Measurements from ENCODE around the gene SMARCC1. TPM values are rescaled to one million over a fixed set of nuclear protein-coding genes. Genes with fewer than 3 reads are reported as not detected.
"Not testable (repeated sequence)": the region's sequence is repeated elsewhere in the genome, so short reads cannot be mapped to it uniquely, and the experiment has no call there.

The SMARCC1 gene
- total RNA-seq = 10 to 100 TPM; 82.5 to 84.5 TPM

DNA sequence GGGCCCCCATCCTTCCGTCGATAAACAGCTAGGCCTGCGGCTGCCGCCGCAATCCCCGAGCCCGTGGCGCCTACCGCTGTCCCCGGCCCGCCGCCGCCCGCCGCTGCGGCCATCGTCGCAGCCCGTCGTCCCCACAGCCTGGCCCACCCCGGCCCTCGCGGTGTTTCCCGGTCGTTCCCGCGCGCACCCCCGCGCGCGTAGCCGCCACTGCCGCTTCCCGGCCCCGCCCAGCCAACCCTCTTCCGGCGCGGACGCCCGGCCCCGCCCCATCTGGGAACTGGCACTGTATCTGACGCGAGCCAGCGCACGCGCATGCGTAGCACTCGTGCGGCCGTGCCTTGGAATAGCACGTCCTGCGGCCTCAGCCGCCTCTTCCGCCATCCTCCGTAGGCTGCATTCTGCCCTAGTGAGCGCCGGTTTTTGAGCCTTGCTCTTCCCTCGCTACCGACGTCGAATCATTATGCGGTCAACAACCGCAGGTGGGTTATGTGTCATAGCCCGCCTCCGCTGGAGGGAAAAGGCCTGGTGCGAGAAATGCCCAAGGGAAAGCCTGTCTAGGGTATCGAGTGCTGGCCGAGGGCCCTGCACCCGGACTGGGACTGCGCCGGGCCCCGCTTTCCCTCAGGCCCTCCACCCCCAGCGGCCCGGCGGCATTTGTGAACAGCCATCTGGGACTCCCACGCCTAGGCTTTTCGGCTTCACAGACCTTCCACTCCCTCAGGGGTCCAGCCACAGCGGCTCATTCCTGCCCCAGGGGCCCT, at the start of gene SMARCC1:
SMARCC1 (minus strand) TSS at position 209 of the 761 bp plus-strand sequence; CDS start at position 113, 96 bp downstream.
- CTCF ChIA-PET = interaction anchor here (1.2 kb wide), 1 partner anchor 360 kb away, joined by 4 read pairs; no protein-coding TSS in a partner anchor
- peaks cover 21% of the 10 kb centered on the region for H3K4me1 Mint-ChIP-seq (ENCODE audit: low read depth)
- DNase-seq = peak; percentile 99
- H3K9me3 Mint-ChIP-seq = no peaks in the 10 kb centered on the region
- H3K36me3 Mint-ChIP-seq (ENCODE audit: low read depth) = peaks cover 7% of the 10 kb centered on the region
- no peaks in the 10 kb centered on the region for H3K27me3 Mint-ChIP-seq (ENCODE audit: low read depth)
- H3K27ac Mint-ChIP-seq = peak within 1 kb of the TSS; percentile 92
- intact Hi-C loops (cut with micrococcal nuclease) = loop anchor here (1.0 to 10.0 kb wide), 8 partner anchors 21 to 805 kb away; partner anchors contain the start of genes CCDC12, DHX30, ELP6 and KIF9
- peak within 1 kb of the TSS; percentile 95 for H3K4me3 Mint-ChIP-seq

- H3K4me3 Mint-ChIP-seq; H3K27me3 Mint-ChIP-seq (ENCODE audit: low read depth); H3K9me3 Mint-ChIP-seq; DNase-seq; CTCF ChIA-PET: not testable (repeated sequence)
- intact Hi-C loops (cut with micrococcal nuclease) = loop anchor here (10.0 kb wide), 1 partner anchor 415 kb away; the partner anchor contains the start of gene ZNF589
- H3K27ac Mint-ChIP-seq = peak overlapping the region; percentile 41
- H3K36me3 Mint-ChIP-seq (ENCODE audit: low read depth) = peaks cover 45% of the 10 kb centered on the region
- peaks cover 34% of the 10 kb centered on the region for H3K4me1 Mint-ChIP-seq (ENCODE audit: low read depth)
Observed at GRCh38 chr3:47829482-47829881, 47.8 kb upstream of the SMARCC1 start.

DNA sequence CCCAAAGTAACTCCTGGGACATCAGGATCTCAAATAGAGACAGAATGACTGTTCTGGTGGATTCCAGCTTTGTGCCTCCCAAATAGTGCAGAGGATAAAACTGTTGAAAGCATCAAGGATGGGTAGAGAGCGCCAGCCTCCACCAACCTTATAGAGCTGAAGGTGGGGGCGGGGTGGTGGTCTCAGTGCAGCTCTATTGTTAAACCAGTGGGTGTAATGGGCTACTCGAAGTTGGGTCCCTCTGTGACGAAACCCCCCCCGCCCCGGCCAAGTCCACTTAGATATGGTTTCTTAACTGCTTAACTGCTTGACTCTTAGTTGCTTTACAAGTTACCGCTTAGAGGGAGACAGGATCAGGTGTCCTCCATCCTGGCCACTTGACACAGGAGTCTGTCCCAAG, 43.9 kb upstream of the SMARCC1 start:
- Mint-ChIP-seq H3K36me3 (ENCODE audit: low read depth) (peaks cover 36% of the 10 kb centered on the region), H3K27me3 (ENCODE audit: low read depth) (no peaks in the 10 kb centered on the region), H3K4me3 (peak overlapping the region; percentile 86), H3K27ac (peak overlapping the region; percentile 84), H3K4me1 (ENCODE audit: low read depth) (peaks cover 34% of the 10 kb centered on the region), H3K9me3 (peaks cover 4% of the 10 kb centered on the region)
- CTCF ChIA-PET = interaction anchor here (0.5 to 2.7 kb wide), 17 partner anchors 9 to 1716 kb away, joined by 3 to 25 read pairs (median 6); partner anchors contain the start of gene DHX30
- DNase-seq = no peak
- intact Hi-C loops (cut with micrococcal nuclease) = loop anchor here (1.0 to 10.0 kb wide), 3 partner anchors 22 to 419 kb away; partner anchors contain the start of genes DHX30 and ZNF589

- intact Hi-C loops (cut with micrococcal nuclease) = loop anchor here (1.0 to 10.0 kb wide), 6 partner anchors 22 to 420 kb away; partner anchors contain the start of genes DHX30 and ZNF589
- Mint-ChIP-seq H3K4me1 (ENCODE audit: low read depth) (peaks cover 34% of the 10 kb centered on the region), H3K36me3 (ENCODE audit: low read depth) (peaks cover 33% of the 10 kb centered on the region), H3K9me3 (peaks cover 4% of the 10 kb centered on the region), H3K27me3 (ENCODE audit: low read depth) (no peaks in the 10 kb centered on the region), H3K27ac (peak overlapping the region; percentile 84), H3K4me3 (peak overlapping the region; percentile 86)
- CTCF ChIA-PET = interaction anchor here (0.5 to 2.7 kb wide), 26 partner anchors 8 to 1716 kb away, joined by 3 to 25 read pairs (median 4); partner anchors contain the start of gene DHX30
- DNase-seq = peak; percentile 77
Observed at GRCh38 chr3:47824541-47825473, 43.1 kb upstream of the SMARCC1 start.

GRCh38 chr3:47817609-47818008, 35.9 kb upstream of the SMARCC1 start:
- peaks cover 12% of the 10 kb centered on the region for H3K36me3 Mint-ChIP-seq (ENCODE audit: low read depth)
- CTCF ChIA-PET = interaction anchor here (0.8 to 2.3 kb wide), 2 partner anchors 7 to 296 kb away, joined by 3 to 9 read pairs; no protein-coding TSS in a partner anchor
- no peaks in the 10 kb centered on the region for H3K27me3 Mint-ChIP-seq (ENCODE audit: low read depth)
- no peak overlapping the region for H3K27ac Mint-ChIP-seq
- intact Hi-C loops (cut with micrococcal nuclease) = no loop called here
- no peak for DNase-seq
- peaks cover 4% of the 10 kb centered on the region for H3K9me3 Mint-ChIP-seq
- no peak overlapping the region for H3K4me3 Mint-ChIP-seq
- H3K4me1 Mint-ChIP-seq (ENCODE audit: low read depth) = no peaks in the 10 kb centered on the region

GRCh38 chr3:47813551-47814177, 32.0 kb upstream of the SMARCC1 start:
- no peaks in the 10 kb centered on the region for H3K9me3 Mint-ChIP-seq
- intact Hi-C loops (cut with micrococcal nuclease) = no loop called here
- no peaks in the 10 kb centered on the region for H3K27me3 Mint-ChIP-seq (ENCODE audit: low read depth)
- no peak overlapping the region for H3K27ac Mint-ChIP-seq
- DNase-seq = no peak
- H3K4me3 Mint-ChIP-seq = no peak overlapping the region
- CTCF ChIA-PET = interaction anchor here (1.2 to 2.0 kb wide), 2 partner anchors 10 to 11 kb away, joined by 3 to 5 read pairs; no protein-coding TSS in a partner anchor
- H3K36me3 Mint-ChIP-seq (ENCODE audit: low read depth) = peaks cover 15% of the 10 kb centered on the region
- no peaks in the 10 kb centered on the region for H3K4me1 Mint-ChIP-seq (ENCODE audit: low read depth)

GRCh38 chr3:47804577-47804976, 22.9 kb upstream of the SMARCC1 start:
- Mint-ChIP-seq H3K36me3 (ENCODE audit: low read depth) (peaks cover 9% of the 10 kb centered on the region), H3K27ac (no peak overlapping the region), H3K4me3 (peak overlapping the region; percentile 96), H3K9me3 (no peaks in the 10 kb centered on the region), H3K4me1 (ENCODE audit: low read depth) (peaks cover 21% of the 10 kb centered on the region), H3K27me3 (ENCODE audit: low read depth) (no peaks in the 10 kb centered on the region)
- DNase-seq = no peak
- CTCF ChIA-PET = interaction anchor here (0.6 to 2.6 kb wide), 4 partner anchors 19 to 88 kb away, joined by 3 to 9 read pairs (median 6); no protein-coding TSS in a partner anchor
- intact Hi-C loops (cut with micrococcal nuclease) = loop anchor here (5.0 kb wide), 1 partner anchor 827 kb away; the partner anchor contains the start of genes CCDC12 and NBEAL2

- H3K4me1 Mint-ChIP-seq (ENCODE audit: low read depth) = peaks cover 21% of the 10 kb centered on the region
- CTCF ChIA-PET = interaction anchor here (1.3 to 2.6 kb wide), 2 partner anchors 20 to 22 kb away, joined by 6 to 9 read pairs; no protein-coding TSS in a partner anchor
- DNase-seq = peak; percentile 21
- peak overlapping the region; percentile 92 for H3K27ac Mint-ChIP-seq
- intact Hi-C loops (cut with micrococcal nuclease) = loop anchor here (1.0 to 5.0 kb wide), 6 partner anchors 15 to 826 kb away; partner anchors contain the start of genes CCDC12, ELP6, NBEAL2 and SMARCC1
- peaks cover 9% of the 10 kb centered on the region for H3K36me3 Mint-ChIP-seq (ENCODE audit: low read depth)
- H3K4me3 Mint-ChIP-seq = peak overlapping the region; percentile 96
- no peaks in the 10 kb centered on the region for H3K9me3 Mint-ChIP-seq
- no peaks in the 10 kb centered on the region for H3K27me3 Mint-ChIP-seq (ENCODE audit: low read depth)
Observed at GRCh38 chr3:47803480-47804025, 21.9 kb upstream of the SMARCC1 start.

DNA sequence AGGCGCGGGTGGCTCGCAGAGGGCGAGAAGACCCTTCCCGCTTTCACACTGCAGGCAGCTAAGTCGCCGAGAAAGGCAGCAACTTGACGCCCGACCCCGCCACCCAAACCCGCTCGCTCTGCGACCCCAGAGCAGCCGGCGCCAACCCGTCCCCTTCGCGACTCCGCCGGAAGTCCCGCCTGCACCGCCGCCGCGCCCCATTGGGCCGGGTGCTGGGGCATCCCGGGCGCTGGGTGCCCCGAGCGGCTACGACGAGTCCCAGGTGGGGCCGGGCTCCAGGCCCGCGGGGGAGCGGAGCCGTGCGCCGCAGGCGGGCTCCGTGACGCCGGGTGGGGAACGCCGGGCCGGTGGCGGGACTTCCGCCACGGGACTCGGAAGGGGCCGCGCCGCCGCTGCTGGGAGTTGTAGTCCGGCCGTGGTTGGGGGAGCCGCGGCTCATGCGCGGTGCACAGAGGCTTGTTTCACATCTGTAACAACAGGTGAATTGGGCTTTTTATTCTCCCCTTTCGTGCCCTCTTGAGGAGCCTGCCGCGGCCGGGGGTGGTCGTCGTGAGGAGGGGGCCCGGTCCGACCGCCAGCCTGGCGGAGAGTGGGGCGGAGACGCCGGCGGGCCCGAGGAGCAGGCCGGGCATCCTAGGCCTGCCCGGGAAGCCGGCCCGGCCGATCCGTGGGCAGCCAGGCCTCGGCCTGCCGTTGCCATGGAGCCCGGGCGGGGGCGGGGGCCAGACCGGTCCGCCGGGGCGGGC, 21.2 kb upstream of the SMARCC1 start, which contains the start of gene DHX30:
DHX30 (plus strand) TSS at position 405 of the 746 bp plus-strand sequence. CDS start 7,546 bp downstream, outside the sequence.
- intact Hi-C loops (cut with micrococcal nuclease) = loop anchor here (1.0 to 5.0 kb wide), 7 partner anchors 14 to 826 kb away; partner anchors contain the start of genes CCDC12, ELP6, NBEAL2 and SMARCC1
- peak within 1 kb of the TSS; percentile 96 for H3K4me3 Mint-ChIP-seq
- peak within 1 kb of the TSS; percentile 92 for H3K27ac Mint-ChIP-seq
- no peaks in the 10 kb centered on the region for H3K27me3 Mint-ChIP-seq (ENCODE audit: low read depth)
- DNase-seq = peak; percentile 87
- peaks cover 21% of the 10 kb centered on the region for H3K4me1 Mint-ChIP-seq (ENCODE audit: low read depth)
- CTCF ChIA-PET = interaction anchor here (0.9 to 1.3 kb wide), 3 partner anchors 22 to 282 kb away, joined by 3 to 6 read pairs (median 5); no protein-coding TSS in a partner anchor
- H3K36me3 Mint-ChIP-seq (ENCODE audit: low read depth) = peaks cover 6% of the 10 kb centered on the region
- H3K9me3 Mint-ChIP-seq = no peaks in the 10 kb centered on the region

- DNase-seq = no peak
- Mint-ChIP-seq H3K9me3 (no peaks in the 10 kb centered on the region), H3K4me1 (ENCODE audit: low read depth) (peaks cover 18% of the 10 kb centered on the region), H3K4me3 (no peak overlapping the region), H3K27ac (no peak overlapping the region), H3K27me3 (ENCODE audit: low read depth) (no peaks in the 10 kb centered on the region), H3K36me3 (ENCODE audit: low read depth) (peaks cover 1% of the 10 kb centered on the region)
- CTCF ChIA-PET = interaction anchor here (1.2 to 1.9 kb wide), 4 partner anchors 9 to 278 kb away, joined by 4 to 6 read pairs (median 4); no protein-coding TSS in a partner anchor
- intact Hi-C loops (cut with micrococcal nuclease) = loop anchor here (5.0 kb wide), 1 partner anchor 822 kb away; the partner anchor contains the start of genes CCDC12 and NBEAL2
Observed at GRCh38 chr3:47799733-47800132, 18.0 kb upstream of the SMARCC1 start.

Data from activated naive CD4-positive, alpha-beta T cell treated with anti-CD3 and anti-CD28 coated beads for 36 hours (primary cell).